Measurements from ENCODE around the gene HLTF.

HLTF gene

DNA sequence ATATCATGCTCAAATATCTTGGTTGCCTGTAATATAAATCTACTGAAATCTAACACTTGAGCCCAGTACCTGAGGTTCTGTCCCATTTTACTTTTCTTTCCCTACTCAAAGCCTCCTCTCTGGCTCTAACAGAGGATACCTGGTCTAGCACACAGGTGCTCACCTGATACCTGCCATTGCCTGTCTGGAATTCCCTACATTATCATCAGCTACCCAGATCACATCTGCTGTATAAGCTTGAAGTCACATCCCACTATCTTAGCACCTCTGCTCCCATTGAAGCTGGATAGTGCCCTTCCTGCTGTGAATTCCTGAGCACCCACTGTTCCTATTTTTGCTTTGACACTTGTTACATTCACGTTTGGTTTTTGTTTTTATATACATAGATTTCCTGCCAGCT is 64.5 kb downstream of the HLTF start:
- DNase-seq (ENCODE audit: extremely low spot score, insufficient read length, low read depth) (no peak), FAIRE-seq (no peak)

GRCh38 chr3:149020839-149021252 is 65.5 kb downstream of the HLTF start:
- FAIRE-seq: no peak
- DNase-seq (ENCODE audit: extremely low spot score, insufficient read length, low read depth): no peak

GRCh38 chr3:149020196-149020838 is 66.0 kb downstream of the HLTF start:
- DNase-seq (ENCODE audit: extremely low spot score, insufficient read length, low read depth) (no peak), FAIRE-seq (no peak)

DNA sequence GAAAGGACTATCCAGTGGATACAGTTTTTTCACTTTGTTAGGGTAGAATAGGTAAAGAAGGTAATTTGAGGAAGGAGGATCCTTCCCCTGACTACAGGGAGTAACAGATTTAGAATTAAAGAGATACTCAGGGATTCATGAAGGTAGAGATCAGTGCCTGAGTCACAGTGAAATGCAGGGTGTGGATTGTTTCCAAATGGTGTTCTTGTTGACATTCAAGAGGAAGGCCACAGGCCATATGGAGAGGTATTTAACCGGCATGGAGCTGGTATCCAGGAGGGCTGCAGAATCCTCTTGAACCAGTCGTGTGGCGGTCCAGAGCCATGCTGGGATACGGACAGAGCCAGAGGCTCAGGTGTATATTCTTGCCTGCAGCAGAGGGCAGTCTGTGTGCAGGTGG is 66.8 kb downstream of the HLTF start:
- FAIRE-seq (no peak), DNase-seq (ENCODE audit: extremely low spot score, insufficient read length, low read depth) (no peak)

GRCh38 chr3:149018247-149018646 is 68.1 kb downstream of the HLTF start:
- DNase-seq (ENCODE audit: extremely low spot score, insufficient read length, low read depth): no peak
- no peak for FAIRE-seq

DNA sequence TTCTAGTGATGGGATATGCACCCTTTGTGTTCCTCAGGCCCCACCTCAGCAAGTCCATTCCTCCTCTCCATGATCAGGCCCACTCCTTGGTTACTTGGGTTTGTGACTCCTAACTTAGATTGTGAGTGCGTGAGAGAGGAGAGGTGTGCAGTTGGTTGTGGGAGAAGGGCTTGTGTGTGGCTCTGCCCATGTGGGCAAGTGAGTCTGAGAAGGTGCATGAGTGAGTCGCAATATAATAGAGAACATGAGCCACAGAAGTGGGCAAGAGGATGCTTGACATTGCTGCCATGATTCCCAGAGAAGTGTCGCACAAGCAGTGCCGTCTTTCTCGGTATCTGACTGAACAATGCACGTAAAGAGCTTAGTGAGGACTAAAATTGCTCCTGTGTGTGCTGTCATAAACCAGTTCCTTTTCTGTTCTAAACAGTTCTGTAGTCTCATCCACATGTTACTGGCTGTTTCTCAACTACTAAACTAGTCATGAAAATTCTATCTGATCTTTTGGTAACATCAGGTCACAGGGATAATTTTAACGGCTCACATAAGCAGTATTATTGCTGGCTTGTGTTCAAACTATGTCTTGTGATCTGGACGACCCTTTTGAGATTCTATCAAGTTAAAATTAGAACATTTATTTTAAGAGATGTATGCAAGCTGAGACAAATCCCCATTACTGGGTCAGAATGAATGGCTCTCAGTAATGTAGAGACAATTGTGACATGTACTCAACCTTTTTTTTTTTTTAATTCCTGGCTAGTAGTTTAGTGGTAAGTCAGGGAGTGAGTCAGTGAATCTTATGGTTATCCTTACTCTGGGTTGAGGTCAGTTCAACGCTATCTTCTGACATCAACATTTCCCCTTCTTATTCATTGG is 69.4 kb downstream of the HLTF start:
- DNase-seq (ENCODE audit: extremely low spot score, insufficient read length, low read depth) (no peak), FAIRE-seq (no peak)

GRCh38 chr3:149016242-149016641 is 70.1 kb downstream of the HLTF start:
- FAIRE-seq (no peak), DNase-seq (ENCODE audit: extremely low spot score, insufficient read length, low read depth) (no peak)

DNA sequence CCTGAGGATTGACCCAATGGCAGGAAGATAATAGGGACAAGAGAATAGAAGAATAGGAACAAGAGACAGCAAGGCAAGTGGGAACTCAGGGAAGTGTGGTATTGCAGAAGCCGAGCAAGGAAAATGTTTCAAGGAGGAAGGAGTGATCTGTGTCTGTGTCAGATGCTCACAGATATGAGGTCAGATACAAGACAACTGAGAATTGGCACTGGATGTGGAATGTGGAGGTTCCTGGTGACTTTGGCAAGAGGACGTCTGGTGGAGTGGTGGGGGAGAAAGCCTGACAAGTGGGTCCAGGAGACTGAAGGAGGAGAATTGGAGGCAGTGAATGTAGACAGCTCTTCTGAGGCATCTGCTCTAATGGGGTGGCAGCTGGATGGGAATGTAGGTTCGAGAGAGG is 70.9 kb downstream of the HLTF start:
- DNase-seq (ENCODE audit: extremely low spot score, insufficient read length, low read depth) (no peak), FAIRE-seq (no peak)

GRCh38 chr3:149013726-149014125 is 72.6 kb downstream of the HLTF start:
- FAIRE-seq: no peak
- DNase-seq (ENCODE audit: extremely low spot score, insufficient read length, low read depth): no peak

- FAIRE-seq (no peak), DNase-seq (ENCODE audit: extremely low spot score, insufficient read length, low read depth) (no peak)
These were observed 74.7 kb downstream of the HLTF start for GRCh38 chr3:149011676-149012075.

GRCh38 chr3:149010966-149011365 is 75.4 kb downstream of the HLTF start:
- DNase-seq (ENCODE audit: extremely low spot score, insufficient read length, low read depth): no peak
- FAIRE-seq: no peak

GRCh38 chr3:149010504-149010951 is 75.8 kb downstream of the HLTF start:
- DNase-seq (ENCODE audit: extremely low spot score, insufficient read length, low read depth) (no peak), FAIRE-seq (no peak)

DNA sequence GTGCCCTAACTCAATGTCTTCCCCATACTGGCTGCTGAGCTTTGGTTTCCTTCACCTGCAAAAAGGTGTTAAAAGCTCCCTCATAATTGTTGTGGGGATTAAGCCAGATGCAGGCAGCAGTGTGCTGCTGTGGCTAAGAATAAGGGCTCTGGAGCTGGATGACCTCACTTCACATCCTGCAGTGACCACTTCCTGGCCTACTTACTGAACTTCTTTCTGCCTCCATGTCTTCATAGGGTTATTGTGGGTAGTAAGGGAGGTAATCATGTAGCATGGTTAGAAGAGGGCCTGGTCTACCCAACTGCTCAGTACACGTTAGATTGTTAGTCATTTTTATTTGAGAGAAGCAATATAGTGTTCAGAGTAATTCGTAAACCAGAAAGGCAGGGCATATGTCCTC is 76.6 kb downstream of the HLTF start:
- no peak for DNase-seq (ENCODE audit: extremely low spot score, insufficient read length, low read depth)
- peak; percentile 18 for FAIRE-seq

DNA sequence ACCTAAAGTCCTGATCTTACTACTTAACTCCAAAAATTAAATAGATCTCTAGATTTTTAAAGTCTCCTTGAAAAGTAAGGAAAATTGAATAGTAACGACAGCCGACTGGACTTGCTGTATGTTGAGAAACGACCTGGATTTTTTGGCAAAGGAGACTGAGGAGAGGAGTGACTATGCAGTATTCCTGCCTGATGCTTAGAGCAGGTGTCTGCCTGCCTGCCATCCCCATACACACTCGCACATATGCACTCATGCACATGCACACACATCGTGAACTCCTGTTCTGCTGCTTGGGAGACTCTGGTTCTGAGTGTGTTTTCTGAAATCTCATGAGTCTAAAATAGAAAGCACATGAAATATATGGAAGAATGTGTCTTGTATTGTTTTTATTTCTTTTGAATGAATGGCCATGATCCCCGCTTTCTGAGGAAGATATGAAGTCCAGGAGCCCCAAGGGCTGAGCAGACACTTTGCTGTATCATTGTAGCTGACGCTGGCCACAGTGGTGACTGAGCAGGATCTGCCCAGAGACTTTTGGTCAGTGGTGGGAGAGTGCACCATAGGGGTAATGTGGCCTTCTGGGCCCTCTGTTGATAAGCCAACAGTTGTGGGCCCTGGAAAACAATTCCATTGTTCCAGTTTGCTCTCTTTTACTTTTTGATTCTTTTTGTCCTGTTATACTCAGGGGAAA is 78.6 kb downstream of the HLTF start:
- no peak for DNase-seq (ENCODE audit: extremely low spot score, insufficient read length, low read depth)
- no peak for FAIRE-seq

GRCh38 chr3:149005416-149005815 is 80.9 kb downstream of the HLTF start:
- FAIRE-seq: no peak
- DNase-seq (ENCODE audit: extremely low spot score, insufficient read length, low read depth): no peak

- DNase-seq (ENCODE audit: extremely low spot score, insufficient read length, low read depth): no peak
- FAIRE-seq: no peak
These were observed 81.7 kb downstream of the HLTF start for GRCh38 chr3:149004622-149005021.

DNA sequence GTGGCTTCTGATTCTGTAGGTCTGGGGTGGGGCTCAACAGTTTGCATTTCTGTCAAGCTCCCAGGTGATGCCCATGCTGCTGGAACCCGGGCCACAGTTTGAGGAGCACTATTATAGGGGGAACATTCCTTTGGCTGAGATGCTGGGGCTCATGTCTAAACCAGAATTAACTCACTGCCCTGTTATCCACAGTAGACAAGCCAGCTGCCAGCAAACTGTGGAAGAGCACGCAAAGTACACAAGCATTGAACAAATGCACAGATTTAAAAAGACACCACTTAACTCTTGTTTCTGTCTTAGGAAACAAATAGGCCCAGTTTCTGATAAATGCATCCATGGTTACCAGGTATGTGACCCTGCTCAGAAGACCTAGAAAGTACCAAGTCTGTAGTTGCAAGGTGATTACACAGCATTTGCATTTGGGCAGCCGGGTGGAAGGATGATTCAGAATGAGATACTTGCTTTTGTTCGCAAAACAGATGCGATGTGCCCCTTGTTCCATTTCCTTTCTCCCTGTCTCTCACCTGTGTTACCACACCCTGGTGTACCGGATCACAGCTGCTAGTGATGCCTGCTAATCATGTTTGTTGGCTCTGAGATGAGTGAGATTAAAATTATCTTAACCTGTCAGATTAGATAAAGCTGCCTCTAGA is 82.6 kb downstream of the HLTF start:
- FAIRE-seq: peak; percentile 73
- DNase-seq (ENCODE audit: extremely low spot score, insufficient read length, low read depth): no peak

- DNase-seq (ENCODE audit: extremely low spot score, insufficient read length, low read depth) (no peak), FAIRE-seq (no peak)
These were observed 84.6 kb downstream of the HLTF start for GRCh38 chr3:149001727-149002126.

DNA sequence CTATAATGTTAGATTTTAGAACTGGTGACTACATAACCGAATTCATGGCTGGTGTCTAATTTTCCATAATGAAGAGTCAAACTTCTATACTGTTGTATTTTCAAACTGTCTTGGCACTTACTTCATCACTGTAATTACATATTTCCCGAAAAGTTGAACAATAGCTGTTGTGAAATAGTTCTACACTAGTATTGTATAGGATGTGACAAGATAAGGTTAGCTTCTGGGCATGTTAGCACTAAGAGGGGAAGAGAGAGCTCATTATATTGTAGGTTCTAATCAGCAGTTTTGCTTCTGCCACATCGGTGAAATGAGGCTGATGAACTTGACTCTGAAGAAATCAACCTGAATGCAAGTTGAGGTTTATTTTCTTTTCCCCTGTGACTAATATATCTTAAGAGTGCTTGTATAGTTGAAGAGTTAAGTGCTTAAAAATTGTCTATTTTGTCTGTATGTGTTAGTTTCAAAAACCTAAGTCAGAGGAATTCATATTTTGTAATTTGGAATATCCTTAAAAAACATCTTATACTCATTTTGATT is 86.1 kb downstream of the HLTF start:
- FAIRE-seq (no peak), DNase-seq (ENCODE audit: extremely low spot score, insufficient read length, low read depth) (no peak)

- FAIRE-seq: no peak
- no peak for DNase-seq (ENCODE audit: extremely low spot score, insufficient read length, low read depth)
These were observed 86.5 kb downstream of the HLTF start for GRCh38 chr3:148999806-149000205.

All from GM18507 (cell line).